OCI-LY7 (cell line): ENCODE results near the gene DENND1A.

ENCODE experiments used
- EZH2phosphoT487 ChIP-seq: fragments of 200-600 bp; sonication (generic); IDR thresholded peaks from 2 replicates; pipeline ENCODE4 v1.6.1; 2018; ENCODE audit warnings: low read depth, borderline replicate concordance, mild to moderate bottlenecking, mixed run types, antibody characterized with exemption, low read length, moderate library complexity, mixed read lengths
- TF ChIP-seq, protein P1 (sequence below): fragments of 200-600 bp; sonication (generic); conservative IDR thresholded peaks from 2 replicates; pipeline ENCODE4 v1.5.1; 2014; ENCODE audit warnings: mild to moderate bottlenecking, antibody characterized with exemption, low read length, moderate library complexity, mixed read lengths

GRCh38 chr9:123663529-123663928 lies 266.4 kb downstream of the DENND1A start:
- TF ChIP-seq, protein P1, sequence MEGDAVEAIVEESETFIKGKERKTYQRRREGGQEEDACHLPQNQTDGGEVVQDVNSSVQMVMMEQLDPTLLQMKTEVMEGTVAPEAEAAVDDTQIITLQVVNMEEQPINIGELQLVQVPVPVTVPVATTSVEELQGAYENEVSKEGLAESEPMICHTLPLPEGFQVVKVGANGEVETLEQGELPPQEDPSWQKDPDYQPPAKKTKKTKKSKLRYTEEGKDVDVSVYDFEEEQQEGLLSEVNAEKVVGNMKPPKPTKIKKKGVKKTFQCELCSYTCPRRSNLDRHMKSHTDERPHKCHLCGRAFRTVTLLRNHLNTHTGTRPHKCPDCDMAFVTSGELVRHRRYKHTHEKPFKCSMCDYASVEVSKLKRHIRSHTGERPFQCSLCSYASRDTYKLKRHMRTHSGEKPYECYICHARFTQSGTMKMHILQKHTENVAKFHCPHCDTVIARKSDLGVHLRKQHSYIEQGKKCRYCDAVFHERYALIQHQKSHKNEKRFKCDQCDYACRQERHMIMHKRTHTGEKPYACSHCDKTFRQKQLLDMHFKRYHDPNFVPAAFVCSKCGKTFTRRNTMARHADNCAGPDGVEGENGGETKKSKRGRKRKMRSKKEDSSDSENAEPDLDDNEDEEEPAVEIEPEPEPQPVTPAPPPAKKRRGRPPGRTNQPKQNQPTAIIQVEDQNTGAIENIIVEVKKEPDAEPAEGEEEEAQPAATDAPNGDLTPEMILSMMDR, result no peak
- TF ChIP-seq EZH2phosphoT487, result no peak
